Neuronal stem cell (in vitro differentiated cells): ENCODE data around the gene PPY.
"Not testable (repeated sequence)": the region's sequence is repeated elsewhere in the genome, so short reads cannot be mapped to it uniquely, and the experiment has no call there.

Source experiments
- DNase-seq: peaks from one replicate; pipeline ENCODE4 v3.0.0-alpha.2; 2013; ENCODE audit warnings: low spot score
- H2AFZ ChIP-seq: one replicate; pipeline ENCODE4 v1.6.1; 2013; ENCODE audit warnings: mild to moderate bottlenecking, low read length, inconsistent platforms
- H2AK5ac ChIP-seq: 2 replicates; pipeline ENCODE4 v1.6.1; 2013; ENCODE audit warnings: low read depth, mild to moderate bottlenecking, inconsistent platforms, low read length, moderate library complexity, mixed read lengths
- H2BK120ac ChIP-seq: 2 replicates; pipeline ENCODE4 v1.6.1; 2013; ENCODE audit warnings: low read depth, mild to moderate bottlenecking, inconsistent platforms, low read length, moderate library complexity, mixed read lengths
- H2BK12ac ChIP-seq: one replicate; pipeline ENCODE4 v1.6.1; 2013; ENCODE audit warnings: low read length, inconsistent platforms
- H2BK15ac ChIP-seq: 2 replicates; pipeline ENCODE4 v1.6.1; 2013; ENCODE audit warnings: mild to moderate bottlenecking, low read length, inconsistent platforms, mixed read lengths
- H2BK5ac ChIP-seq: one replicate; pipeline ENCODE4 v1.6.1; 2013; ENCODE audit warnings: inconsistent platforms, mild to moderate bottlenecking, low read length, moderate library complexity
- H3K14ac ChIP-seq: one replicate; pipeline ENCODE4 v1.6.1; 2013; ENCODE audit warnings: low read length, inconsistent platforms
- H3K18ac ChIP-seq: 2 replicates; pipeline ENCODE4 v1.6.1; 2013; ENCODE audit warnings: low read length, inconsistent platforms
- H3K23ac ChIP-seq: 2 replicates; pipeline ENCODE4 v1.6.1; 2013; ENCODE audit warnings: low read depth, mild to moderate bottlenecking, mixed read lengths, low read length, inconsistent platforms; ENCODE audit not compliant: poor library complexity
- H3K27ac ChIP-seq: replicated peaks from 3 replicates; pipeline ENCODE4 v1.5.1; 2013; ENCODE audit warnings: low read length, inconsistent platforms
- H3K27me3 ChIP-seq, 3 experiments: 2 replicates each; pipeline ENCODE4 v1.6.1; 2013; ENCODE audit warnings: low read length in 3 of 3, mild to moderate bottlenecking in 2 of 3, inconsistent platforms in 1 of 3, low read depth in 1 of 3, mixed read lengths in 1 of 3, moderate library complexity in 1 of 3; ENCODE audit not compliant: control insufficient read depth in 3 of 3, insufficient read depth in 3 of 3
- H3K36me3 ChIP-seq, 2 donors: replicated peaks in 1 of 2; 2 replicates each; pipeline ENCODE4 v1.6.1; 2013; ENCODE audit warnings: low read length in 2 of 2; ENCODE audit not compliant: control insufficient read depth in 2 of 2, insufficient read depth in 2 of 2
- H3K4ac ChIP-seq: 2 replicates; pipeline ENCODE4 v1.6.1; 2013; ENCODE audit warnings: inconsistent platforms, mild to moderate bottlenecking, low read length, moderate library complexity
- H3K4me1 ChIP-seq, 2 donors: 1 replicate in 1 of 2; 2 replicates in 1 of 2; pipeline ENCODE4 v1.6.1; 2013; ENCODE audit warnings: low read length in 2 of 2, low read depth in 1 of 2; ENCODE audit not compliant: control insufficient read depth in 2 of 2, insufficient read depth in 1 of 2
- H3K4me2 ChIP-seq: one replicate; pipeline ENCODE4 v1.6.1; 2013; ENCODE audit warnings: mild to moderate bottlenecking, low read length, inconsistent platforms; ENCODE audit not compliant: insufficient read depth, poor library complexity, severe bottlenecking
- H3K4me3 ChIP-seq, 2 donors: 2 replicates each; pipeline ENCODE4 v1.5.1; 2013; ENCODE audit warnings: low read length in 2 of 2, mild to moderate bottlenecking in 2 of 2, inconsistent platforms in 1 of 2, moderate library complexity in 1 of 2
- H3K79me1 ChIP-seq: one replicate; pipeline ENCODE4 v1.6.1; 2013; ENCODE audit warnings: low read depth, mild to moderate bottlenecking, inconsistent platforms, low read length, moderate library complexity
- H3K9ac ChIP-seq: one replicate; pipeline ENCODE4 v1.6.1; 2013; ENCODE audit warnings: mild to moderate bottlenecking, low read depth, low read length, inconsistent platforms; ENCODE audit not compliant: poor library complexity
- H3K9me3 ChIP-seq, 2 donors: replicated peaks in 1 of 2; 2 replicates each; pipeline versions ENCODE3 to v1.6.1; 2013; ENCODE audit warnings: low read length in 2 of 2, mild to moderate bottlenecking in 2 of 2, inconsistent platforms in 1 of 2, low read depth in 1 of 2, mixed read lengths in 1 of 2, moderate library complexity in 1 of 2; ENCODE audit not compliant: control insufficient read depth in 2 of 2, insufficient read depth in 1 of 2
- H4K8ac ChIP-seq: one replicate; pipeline ENCODE4 v1.6.1; 2013; ENCODE audit warnings: low read depth, mild to moderate bottlenecking, inconsistent platforms, low read length, moderate library complexity
- H4K91ac ChIP-seq: one replicate; pipeline ENCODE4 v1.6.1; 2013; ENCODE audit warnings: low read length, low read depth, mild to moderate bottlenecking, inconsistent platforms; ENCODE audit not compliant: poor library complexity
- WGBS, 2 donors: extraction: QIAGEN DNeasy Blood & Tissue Kit; methylation state at CpG; one replicate each; pipeline ENCODE4 v1.1.7; 2013; ENCODE audit warnings: missing lambda C conversion rate in 2 of 2, mixed read lengths in 1 of 2; ENCODE audit not compliant: insufficient read length in 2 of 2, insufficient replicate concordance in 1 of 2; ENCODE audit errors: extremely low coverage in 2 of 2; 5-methylcytosine and 5-hydroxymethylcytosine counted together

Gene PPY

DNA sequence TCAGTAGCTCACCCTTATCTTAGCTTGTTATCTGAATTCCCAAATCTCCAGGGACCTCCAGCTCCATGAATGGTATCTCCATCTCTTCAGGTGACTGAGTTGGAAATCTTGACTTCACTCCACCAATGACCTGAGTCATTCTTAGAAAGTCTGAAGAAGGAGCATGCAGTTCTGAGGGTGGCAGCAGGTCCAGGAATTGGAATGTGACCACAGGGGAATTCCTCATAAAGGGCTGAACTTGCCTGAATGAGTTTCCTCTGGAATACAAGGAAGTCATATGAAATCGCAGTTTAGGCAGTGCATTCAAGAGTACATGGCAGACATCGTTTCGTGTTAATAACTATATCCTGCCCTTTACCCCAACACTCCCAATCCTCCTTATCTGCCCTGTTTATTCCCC lies 24.0 kb upstream of the PPY start:
- Histone ChIP-seq H3K36me3 (no peaks in the 10 kb centered on the region), H3K4me1 (no peaks in the 10 kb centered on the region), H2AFZ (no peak overlapping the region), H3K27me3 (peaks cover 0 to 29% (median 0%) of the 10 kb centered on the region in 3 experiments), H3K9me3 (no peaks in the 10 kb centered on the region), H3K27ac (no peak overlapping the region), H3K4me3 (no peak overlapping the region), H3K9ac (no peak overlapping the region), H3K14ac (no peak overlapping the region), H3K79me1 (no peaks in the 10 kb centered on the region), H4K91ac (no peak overlapping the region), H3K4me2 (no peak overlapping the region), H2BK120ac (no peak overlapping the region), H2BK12ac (no peak overlapping the region), H3K23ac (no peak overlapping the region), H2BK5ac (no peak overlapping the region), H3K18ac (no peak overlapping the region), H2AK5ac (no peak overlapping the region), H4K8ac (no peak overlapping the region), H2BK15ac (no peak overlapping the region), H3K4ac (no peak overlapping the region)
- no CpG with 5 or more reads among the region's 3 CpGs for WGBS, 2 donors
- no peak for DNase-seq

DNA sequence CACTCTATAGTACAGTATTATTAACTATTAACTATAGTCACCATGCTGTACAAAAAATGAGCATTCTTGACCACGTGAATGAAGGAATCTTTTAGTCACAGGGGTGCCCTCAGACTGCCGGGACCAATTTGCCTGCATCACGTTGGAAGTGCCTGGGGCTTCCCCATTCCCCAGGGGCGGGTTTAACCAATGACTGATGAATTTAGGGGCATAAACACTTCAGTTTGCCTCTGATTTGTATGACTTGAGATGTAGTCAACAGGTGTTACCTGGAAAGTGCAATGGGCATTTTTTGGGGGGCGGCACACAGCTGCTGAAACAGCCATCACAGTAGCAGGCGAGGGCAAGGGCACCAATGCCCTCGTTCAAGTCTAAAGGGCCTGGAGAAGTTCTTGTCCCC lies 20.2 kb upstream of the PPY start:
- no peak overlapping the region for H3K4me2 ChIP-seq
- no CpG with 5 or more reads among the region's 7 CpGs for WGBS, 2 donors
- peaks cover 0 to 36% (median 0%) of the 10 kb centered on the region in 3 experiments for H3K27me3 ChIP-seq
- H2BK120ac ChIP-seq: no peak overlapping the region
- no peaks in the 10 kb centered on the region for H3K36me3 ChIP-seq
- H3K9me3 ChIP-seq: no peaks in the 10 kb centered on the region
- H3K4me1 ChIP-seq: no peaks in the 10 kb centered on the region
- H3K18ac ChIP-seq: no peak overlapping the region
- H2AFZ ChIP-seq: no peak overlapping the region
- H2BK5ac ChIP-seq: no peak overlapping the region
- H3K79me1 ChIP-seq: no peaks in the 10 kb centered on the region
- H2BK12ac ChIP-seq: no peak overlapping the region
- no peak overlapping the region for H3K4me3 ChIP-seq
- no peak overlapping the region for H4K8ac ChIP-seq
- no peak overlapping the region for H3K9ac ChIP-seq
- no peak overlapping the region for H3K27ac ChIP-seq
- no peak overlapping the region for H4K91ac ChIP-seq
- no peak for DNase-seq
- no peak overlapping the region for H2AK5ac ChIP-seq
- no peak overlapping the region for H3K4ac ChIP-seq
- no peak overlapping the region for H3K14ac ChIP-seq
- H2BK15ac ChIP-seq: no peak overlapping the region
- H3K23ac ChIP-seq: no peak overlapping the region

GRCh38 chr17:43961954-43962353 lies 19.7 kb upstream of the PPY start:
- Histone ChIP-seq H3K9me3 (no peaks in the 10 kb centered on the region), H3K36me3 (no peaks in the 10 kb centered on the region), H3K4ac (no peak overlapping the region), H3K27ac (no peak overlapping the region), H3K4me3 (no peak overlapping the region), H2AK5ac (no peak overlapping the region), H3K4me1 (no peaks in the 10 kb centered on the region), H2BK5ac (no peak overlapping the region), H3K79me1 (no peaks in the 10 kb centered on the region), H2BK120ac (no peak overlapping the region), H2AFZ (no peak overlapping the region), H2BK15ac (no peak overlapping the region), H4K8ac (no peak overlapping the region), H3K4me2 (no peak overlapping the region), H2BK12ac (no peak overlapping the region), H3K18ac (no peak overlapping the region), H4K91ac (no peak overlapping the region), H3K27me3 (peaks cover 0 to 32% (median 0%) of the 10 kb centered on the region in 3 experiments), H3K14ac (no peak overlapping the region), H3K9ac (no peak overlapping the region), H3K23ac (no peak overlapping the region)
- WGBS, 2 donors: no CpG with 5 or more reads among the region's 2 CpGs
- no peak for DNase-seq

- not testable (repeated sequence) for H3K4ac ChIP-seq, H2BK15ac ChIP-seq, H2BK12ac ChIP-seq, H3K18ac ChIP-seq, H3K14ac ChIP-seq, H3K36me3 ChIP-seq, H3K4me3 ChIP-seq, H2BK5ac ChIP-seq, H3K79me1 ChIP-seq, H3K4me1 ChIP-seq, H2AFZ ChIP-seq, H2BK120ac ChIP-seq, H4K8ac ChIP-seq, H3K9ac ChIP-seq, H4K91ac ChIP-seq, H3K27ac ChIP-seq, DNase-seq, H3K4me2 ChIP-seq, H3K23ac ChIP-seq, H3K9me3 ChIP-seq, H2AK5ac ChIP-seq
- H3K27me3 ChIP-seq: peaks cover 0 to 29% (median 0%) of the 10 kb centered on the region in 3 experiments
- WGBS, 2 donors: no CpG with 5 or more reads among the region's 6 CpGs
Observed at GRCh38 chr17:43961292-43961691, 19.0 kb upstream of the PPY start.
